Thyroid gland (tissue), 4 donors: ENCODE measurements around the gene ARV1.

Experiments used
- POLR2A ChIP-seq, 2 donors: fragments of 450-650 bp; IDR thresholded peaks; one replicate each; pipeline ENCODE4 v1.6.1; 2017; ENCODE audit warnings: antibody characterized with exemption in 2 of 2, mild to moderate bottlenecking in 2 of 2, moderate library complexity in 1 of 2
- TF ChIP-seq, protein P1 (sequence below), 6 experiments: fragments of 200-600 bp in 3 of 6; fragments of 450-650 bp in 3 of 6; sonication (generic) in 3 of 6; IDR thresholded peaks; one replicate each; pipeline ENCODE4 v1.5.1; 2016 to 2019; ENCODE audit warnings: antibody characterized with exemption in 6 of 6, mild to moderate bottlenecking in 2 of 6, inconsistent platforms in 1 of 6, moderate library complexity in 1 of 6

DNA sequence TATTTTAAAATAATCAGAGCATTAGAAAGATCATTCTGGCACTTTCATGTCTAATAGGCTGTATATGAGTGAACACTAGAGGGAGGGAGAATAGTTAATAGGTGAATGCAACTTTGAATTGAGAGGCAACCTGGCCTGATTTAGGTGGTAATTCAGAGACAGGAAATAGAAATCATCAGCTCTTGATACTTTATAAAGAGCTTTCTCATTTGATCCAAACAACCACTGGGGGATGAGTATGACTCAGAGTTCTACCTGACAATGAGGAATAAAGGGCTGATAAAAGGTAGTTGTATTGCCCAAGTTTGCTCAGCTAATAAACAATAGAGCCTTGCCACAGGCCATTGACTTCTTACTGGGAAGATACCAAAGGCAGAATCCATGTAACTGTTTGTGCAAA is 66.4 kb downstream of the ARV1 start:
- TF ChIP-seq, protein P1, sequence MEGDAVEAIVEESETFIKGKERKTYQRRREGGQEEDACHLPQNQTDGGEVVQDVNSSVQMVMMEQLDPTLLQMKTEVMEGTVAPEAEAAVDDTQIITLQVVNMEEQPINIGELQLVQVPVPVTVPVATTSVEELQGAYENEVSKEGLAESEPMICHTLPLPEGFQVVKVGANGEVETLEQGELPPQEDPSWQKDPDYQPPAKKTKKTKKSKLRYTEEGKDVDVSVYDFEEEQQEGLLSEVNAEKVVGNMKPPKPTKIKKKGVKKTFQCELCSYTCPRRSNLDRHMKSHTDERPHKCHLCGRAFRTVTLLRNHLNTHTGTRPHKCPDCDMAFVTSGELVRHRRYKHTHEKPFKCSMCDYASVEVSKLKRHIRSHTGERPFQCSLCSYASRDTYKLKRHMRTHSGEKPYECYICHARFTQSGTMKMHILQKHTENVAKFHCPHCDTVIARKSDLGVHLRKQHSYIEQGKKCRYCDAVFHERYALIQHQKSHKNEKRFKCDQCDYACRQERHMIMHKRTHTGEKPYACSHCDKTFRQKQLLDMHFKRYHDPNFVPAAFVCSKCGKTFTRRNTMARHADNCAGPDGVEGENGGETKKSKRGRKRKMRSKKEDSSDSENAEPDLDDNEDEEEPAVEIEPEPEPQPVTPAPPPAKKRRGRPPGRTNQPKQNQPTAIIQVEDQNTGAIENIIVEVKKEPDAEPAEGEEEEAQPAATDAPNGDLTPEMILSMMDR (IDR thresholded peaks at IDR 0.05): no peak
- no peak for TF ChIP-seq POLR2A (IDR thresholded peaks at IDR 0.05)
